ENCODE data around the gene MBLAC2.

DNA sequence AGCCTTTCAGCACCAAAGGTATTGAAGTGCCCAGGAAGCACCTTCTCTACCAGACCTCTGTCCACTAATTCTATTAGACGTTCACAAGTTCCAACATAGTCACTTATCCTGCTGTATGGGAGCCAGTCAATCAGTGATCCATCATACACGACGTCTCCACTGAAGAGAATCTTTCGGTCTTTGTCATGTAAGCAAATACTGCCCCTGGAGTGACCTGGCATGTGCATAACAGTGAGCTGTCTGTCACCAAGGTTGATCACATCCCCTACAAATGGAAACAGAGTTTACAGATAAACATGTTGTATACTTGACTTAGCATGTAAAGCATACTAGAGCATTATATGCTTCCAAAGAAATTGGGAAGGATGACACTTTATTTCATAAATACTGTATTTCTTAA lies 13.3 kb downstream of the MBLAC2 start:
- TF ChIP-seq, protein P1, sequence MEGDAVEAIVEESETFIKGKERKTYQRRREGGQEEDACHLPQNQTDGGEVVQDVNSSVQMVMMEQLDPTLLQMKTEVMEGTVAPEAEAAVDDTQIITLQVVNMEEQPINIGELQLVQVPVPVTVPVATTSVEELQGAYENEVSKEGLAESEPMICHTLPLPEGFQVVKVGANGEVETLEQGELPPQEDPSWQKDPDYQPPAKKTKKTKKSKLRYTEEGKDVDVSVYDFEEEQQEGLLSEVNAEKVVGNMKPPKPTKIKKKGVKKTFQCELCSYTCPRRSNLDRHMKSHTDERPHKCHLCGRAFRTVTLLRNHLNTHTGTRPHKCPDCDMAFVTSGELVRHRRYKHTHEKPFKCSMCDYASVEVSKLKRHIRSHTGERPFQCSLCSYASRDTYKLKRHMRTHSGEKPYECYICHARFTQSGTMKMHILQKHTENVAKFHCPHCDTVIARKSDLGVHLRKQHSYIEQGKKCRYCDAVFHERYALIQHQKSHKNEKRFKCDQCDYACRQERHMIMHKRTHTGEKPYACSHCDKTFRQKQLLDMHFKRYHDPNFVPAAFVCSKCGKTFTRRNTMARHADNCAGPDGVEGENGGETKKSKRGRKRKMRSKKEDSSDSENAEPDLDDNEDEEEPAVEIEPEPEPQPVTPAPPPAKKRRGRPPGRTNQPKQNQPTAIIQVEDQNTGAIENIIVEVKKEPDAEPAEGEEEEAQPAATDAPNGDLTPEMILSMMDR (IDR thresholded peaks at IDR 0.05; ENCODE audit: poor library complexity, severe bottlenecking), result no peak
- TF ChIP-seq RAD21 (conservative IDR thresholded peaks at IDR 0.05), result no peak
- no peak for TF ChIP-seq POLR2AphosphoS5 (IDR thresholded peaks at IDR 0.05)
- TF ChIP-seq TAF1 (IDR thresholded peaks at IDR 0.05; ENCODE audit: low read depth), result no peak
- no peak for TF ChIP-seq EZH2 (IDR thresholded peaks at IDR 0.05; ENCODE audit: borderline replicate concordance, insufficient read depth, low read length, poor library complexity, severe bottlenecking)
- TF ChIP-seq EP300 (conservative IDR thresholded peaks at IDR 0.05; ENCODE audit: poor library complexity, severe bottlenecking), result no peak
- TF ChIP-seq SMC3 (conservative IDR thresholded peaks at IDR 0.05; ENCODE audit: poor library complexity), result no peak

Data from neural cell (in vitro differentiated cells).